ENCODE measurements around the gene PARP9. TPM values are rescaled to one million over a fixed set of nuclear protein-coding genes. Genes with fewer than 3 reads are reported as not detected.

Gene PARP9
- total and polyA plus RNA-seq, 4 donors, result 13.1 to 19.8 (median 15.6) TPM

Small RNAs within 50 kb of the gene (small RNA-seq; reads per million reads assigned to genes)
- not detected for gene AC096861.1 (ENCODE audit: low replicate concordance)

Other genes starting within 250 kb of the PARP9 start
- gene CSTA, start 239.1 kb downstream of the PARP9 start, total RNA-seq, result 1 to 10 TPM in 1 of 2 donors, under 1 TPM in 1; 0.44 to 6.3 TPM
- gene CSTA, start 239.1 kb downstream of the PARP9 start, polyA plus RNA-seq (ENCODE audit: insufficient read length in 2 of 2), result not detected
- 10 to 100 TPM; 19.3 to 35.4 TPM for gene MIX23, start 181.1 kb downstream of the PARP9 start, total RNA-seq
- gene MIX23, start 181.1 kb downstream of the PARP9 start, polyA plus RNA-seq (ENCODE audit: insufficient read length in 2 of 2), result 10 to 100 TPM; 28.3 to 28.7 TPM
- 10 to 100 TPM; 22.2 to 52.3 TPM for gene FAM162A, start 180.1 kb downstream of the PARP9 start, total RNA-seq
- gene FAM162A, start 180.1 kb downstream of the PARP9 start, polyA plus RNA-seq (ENCODE audit: insufficient read length in 2 of 2), result 10 to 100 TPM; 39.3 to 41.2 TPM
- gene WDR5B, start 148.2 kb downstream of the PARP9 start, total RNA-seq, result 10 to 100 TPM in 1 of 2 donors, 1 to 10 TPM in 1; 6.2 to 11.1 TPM
- 1 to 10 TPM; 5.6 to 7.5 TPM for gene WDR5B, start 148.2 kb downstream of the PARP9 start, polyA plus RNA-seq (ENCODE audit: insufficient read length in 2 of 2)
- 10 to 100 TPM; 35.5 to 46.9 TPM for gene KPNA1, start 49.4 kb downstream of the PARP9 start, total RNA-seq
- 10 to 100 TPM; 45.1 to 58.2 TPM for gene KPNA1, start 49.4 kb downstream of the PARP9 start, polyA plus RNA-seq (ENCODE audit: insufficient read length in 2 of 2)
- gene DTX3L, start within 50 bp of the PARP9 start, total RNA-seq, result 10 to 100 TPM; 12.8 to 13.4 TPM
- 1 to 10 TPM; 6.8 to 8.5 TPM for gene DTX3L, start within 50 bp of the PARP9 start, polyA plus RNA-seq (ENCODE audit: insufficient read length in 2 of 2)
- under 1 TPM; 0.55 to 0.79 TPM for gene PARP15, start 13.3 kb upstream of the PARP9 start, total RNA-seq
- gene PARP15, start 13.3 kb upstream of the PARP9 start, polyA plus RNA-seq (ENCODE audit: insufficient read length in 2 of 2), result under 1 TPM; 0.44 to 0.49 TPM
- 10 to 100 TPM; 35.2 to 40.3 TPM for gene PARP14, start 116.5 kb upstream of the PARP9 start, total RNA-seq
- gene PARP14, start 116.5 kb upstream of the PARP9 start, polyA plus RNA-seq (ENCODE audit: insufficient read length in 2 of 2), result 10 to 100 TPM; 13.9 to 14.1 TPM
- 10 to 100 TPM in 1 of 2 donors, 1 to 10 TPM in 1; 9.8 to 10.1 TPM for gene HSPBAP1, start 229.5 kb upstream of the PARP9 start, total RNA-seq
- 1 to 10 TPM; 8.3 to 9.0 TPM for gene HSPBAP1, start 229.5 kb upstream of the PARP9 start, polyA plus RNA-seq (ENCODE audit: insufficient read length in 2 of 2)
- 10 to 100 TPM; 14.1 to 23.0 TPM for gene SLC49A4, start 230.8 kb upstream of the PARP9 start, total RNA-seq
- gene SLC49A4, start 230.8 kb upstream of the PARP9 start, polyA plus RNA-seq (ENCODE audit: insufficient read length in 2 of 2), result 10 to 100 TPM; 20.6 to 21.8 TPM

All from spinal cord (tissue), 4 donors.